NCI-H146 (cell line): Measurements from ENCODE around the gene FCRL6.

Source experiments
- DNase-seq: peaks from one replicate; lab custom pipeline; 2025; lab: John Stamatoyannopoulos, UW

Gene FCRL6, protein sequence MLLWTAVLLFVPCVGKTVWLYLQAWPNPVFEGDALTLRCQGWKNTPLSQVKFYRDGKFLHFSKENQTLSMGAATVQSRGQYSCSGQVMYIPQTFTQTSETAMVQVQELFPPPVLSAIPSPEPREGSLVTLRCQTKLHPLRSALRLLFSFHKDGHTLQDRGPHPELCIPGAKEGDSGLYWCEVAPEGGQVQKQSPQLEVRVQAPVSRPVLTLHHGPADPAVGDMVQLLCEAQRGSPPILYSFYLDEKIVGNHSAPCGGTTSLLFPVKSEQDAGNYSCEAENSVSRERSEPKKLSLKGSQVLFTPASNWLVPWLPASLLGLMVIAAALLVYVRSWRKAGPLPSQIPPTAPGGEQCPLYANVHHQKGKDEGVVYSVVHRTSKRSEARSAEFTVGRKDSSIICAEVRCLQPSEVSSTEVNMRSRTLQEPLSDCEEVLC

DNA sequence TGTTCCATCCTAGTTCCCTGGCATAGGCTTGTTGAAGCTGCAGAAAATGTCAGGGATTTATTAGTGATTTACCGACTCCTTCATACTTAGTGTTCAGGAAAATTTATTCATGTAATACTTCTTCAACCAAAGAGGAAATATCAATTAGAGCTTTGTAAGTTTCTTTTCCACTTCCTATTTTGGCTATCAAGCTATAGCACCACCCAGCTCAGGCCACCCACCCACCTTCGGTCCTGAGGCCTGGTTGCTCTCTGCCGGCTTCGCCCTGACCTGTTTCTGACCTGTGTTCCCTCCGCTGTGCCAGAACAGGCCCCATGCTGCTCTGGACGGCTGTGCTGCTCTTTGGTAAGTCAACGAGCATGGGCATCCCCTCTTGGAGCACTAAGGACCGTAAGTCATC, at the start of gene FCRL6:
FCRL6 (plus strand) TSS at position 250 of the 400 bp plus-strand sequence; CDS start at position 315, 65 bp downstream.
- DNase-seq = no peak

DNA sequence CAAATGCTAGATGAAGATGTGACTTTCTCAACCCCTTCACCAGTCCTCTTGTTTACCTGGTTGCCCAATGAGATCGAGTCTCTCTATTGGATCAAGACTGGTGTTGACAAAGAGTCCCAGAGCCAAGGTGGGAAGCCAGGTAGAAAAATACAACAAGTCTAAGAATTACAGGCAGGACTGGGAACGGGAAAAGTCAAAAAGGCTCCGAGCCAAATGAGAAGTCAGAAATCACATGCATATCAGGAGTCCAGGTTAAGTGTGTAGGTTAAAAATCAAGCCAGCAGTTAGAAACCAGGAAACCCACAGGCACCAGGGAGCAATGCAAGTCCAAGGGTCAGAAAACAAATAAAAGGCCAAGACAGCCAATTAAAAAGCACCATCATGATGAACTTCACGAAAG, 48.8 kb upstream of the FCRL6 start:
- no peak for DNase-seq

DNA sequence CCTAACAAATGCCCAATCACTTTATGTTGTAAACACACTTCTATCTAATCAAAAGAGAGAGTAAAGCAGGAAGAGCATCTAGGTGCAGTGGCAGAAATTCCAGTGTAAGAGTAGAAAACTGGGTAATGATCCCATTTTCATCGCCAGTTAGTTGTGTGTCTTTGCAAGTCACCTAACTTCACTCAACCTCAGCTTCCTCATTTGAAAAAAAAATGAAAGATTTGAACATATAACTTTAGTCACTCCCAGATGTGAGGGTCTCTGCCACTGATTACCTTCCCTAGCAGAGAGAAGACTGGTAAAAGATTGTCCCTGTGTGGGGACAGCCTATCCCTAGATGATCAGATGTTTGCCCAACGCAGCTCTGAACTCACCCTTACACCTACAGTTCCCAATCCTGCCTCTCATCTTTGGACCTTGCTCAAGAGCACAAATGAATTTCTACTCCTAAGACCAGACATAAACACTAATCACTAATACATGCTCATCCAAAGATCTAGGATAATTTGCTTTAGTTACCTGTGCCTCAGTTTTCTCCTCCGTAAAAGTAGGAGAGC, 46.6 kb upstream of the FCRL6 start:
- DNase-seq = no peak

DNA sequence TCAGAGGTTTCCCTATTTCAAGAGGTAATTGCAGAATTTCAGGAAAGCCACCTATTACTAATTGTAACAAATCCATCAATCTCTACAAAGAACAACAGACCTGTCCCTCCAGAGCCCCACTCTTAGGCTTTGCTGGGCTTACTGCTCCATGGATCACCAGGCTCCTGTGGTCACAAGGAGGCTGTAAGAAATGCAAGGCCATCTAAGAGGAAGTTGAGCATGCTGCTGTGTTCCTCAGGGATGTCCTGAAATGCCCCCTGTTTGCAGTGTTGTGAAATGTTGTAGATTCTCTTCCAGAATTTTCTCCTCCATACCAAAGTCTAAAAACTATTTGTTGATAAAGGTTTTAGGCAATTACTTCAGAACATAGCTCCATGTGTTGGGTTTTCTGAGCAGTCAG, 45.8 kb upstream of the FCRL6 start:
- no peak for DNase-seq

DNA sequence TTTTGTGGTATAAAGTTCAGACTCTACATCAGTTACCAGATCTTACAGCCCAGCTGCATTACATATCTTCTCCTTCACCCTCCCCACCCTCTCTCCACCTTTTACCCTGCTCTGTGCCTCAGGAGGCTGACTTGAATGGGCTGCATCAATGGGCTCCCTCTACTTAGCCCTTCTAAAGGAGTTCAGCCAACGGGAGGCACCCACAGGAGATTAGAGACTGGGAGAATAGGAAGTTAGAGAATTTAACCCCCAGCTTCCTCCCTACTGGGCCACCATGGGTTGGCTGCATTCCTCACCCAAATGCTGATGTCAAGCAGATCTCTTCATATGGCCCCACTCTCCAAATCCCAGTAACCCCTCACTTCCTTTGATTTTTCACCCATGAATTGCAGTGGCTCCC, 38.5 kb upstream of the FCRL6 start:
- DNase-seq = no peak

DNA sequence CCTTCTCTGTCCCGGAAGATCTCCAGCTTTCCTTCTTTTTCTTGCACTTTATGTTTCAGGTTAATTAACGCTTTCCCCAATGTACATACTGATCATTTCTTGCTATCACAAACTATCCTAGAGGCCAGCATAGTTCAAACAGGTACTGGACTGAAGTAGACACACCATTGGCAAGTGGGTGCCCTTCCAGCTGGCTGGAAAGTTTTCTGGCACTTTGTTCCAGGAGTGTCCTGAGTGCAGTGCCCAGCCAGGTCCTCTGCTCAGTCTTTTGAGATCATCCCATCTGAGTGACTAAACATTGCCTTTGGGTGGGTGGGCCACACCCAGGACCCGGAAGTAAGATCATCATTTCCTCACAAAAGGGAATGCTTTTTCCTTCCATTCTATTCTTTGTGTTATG, 36.4 kb upstream of the FCRL6 start:
- DNase-seq = no peak

DNA sequence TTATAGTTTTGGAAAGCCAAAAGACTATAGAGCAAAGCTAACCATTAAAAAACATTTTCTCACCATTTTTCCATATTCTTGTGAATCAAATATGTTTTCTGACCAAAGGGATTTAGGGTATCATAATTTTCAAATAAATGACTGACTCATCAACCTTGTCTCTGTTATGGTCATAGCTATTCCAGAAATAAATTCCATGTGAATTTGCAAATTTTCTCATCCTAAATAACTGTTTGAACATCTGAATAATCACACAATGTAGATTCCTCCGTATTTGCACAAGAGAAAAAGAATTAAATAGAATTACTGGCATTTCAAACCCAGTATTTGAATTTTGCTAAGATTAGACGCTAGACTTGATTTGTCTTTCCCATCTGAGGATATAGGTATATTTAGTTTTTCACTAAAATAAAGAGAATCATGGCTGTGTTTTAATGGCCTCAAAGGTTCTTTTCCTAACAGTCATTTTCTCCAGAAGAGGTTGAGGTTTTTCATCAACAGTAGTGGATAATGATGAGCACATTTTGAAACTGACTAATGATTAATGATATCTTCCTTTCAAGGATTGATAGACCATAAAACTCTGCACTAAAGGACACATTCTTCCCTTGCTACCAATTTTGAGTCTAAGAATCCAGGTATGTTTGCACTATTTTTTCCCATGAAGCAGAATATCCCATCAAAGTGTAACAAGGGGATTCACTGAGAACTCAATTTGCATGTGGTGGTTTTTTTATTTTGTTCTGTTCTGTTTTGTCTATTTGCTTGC, 30.8 kb upstream of the FCRL6 start:
- DNase-seq = no peak

DNA sequence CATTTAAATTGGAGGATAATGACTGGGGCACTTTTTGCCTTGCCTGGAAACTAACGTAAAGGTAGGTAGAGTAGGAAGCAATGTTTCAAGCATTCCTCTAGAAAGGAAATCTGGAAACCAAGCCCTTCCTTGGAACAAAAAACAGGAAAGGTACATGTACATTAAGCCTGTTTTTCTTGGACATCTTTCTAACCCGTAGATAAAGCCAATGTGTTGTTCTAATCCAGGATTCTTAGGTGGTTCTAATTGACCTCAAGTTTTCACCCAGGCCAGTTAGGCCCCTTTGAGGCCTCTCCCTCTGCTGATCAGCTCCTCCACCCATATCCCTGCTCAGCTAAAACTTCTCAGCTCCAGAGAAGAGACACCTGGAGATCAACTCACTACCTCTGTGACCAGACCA, 27.7 kb upstream of the FCRL6 start:
- DNase-seq = no peak

DNA sequence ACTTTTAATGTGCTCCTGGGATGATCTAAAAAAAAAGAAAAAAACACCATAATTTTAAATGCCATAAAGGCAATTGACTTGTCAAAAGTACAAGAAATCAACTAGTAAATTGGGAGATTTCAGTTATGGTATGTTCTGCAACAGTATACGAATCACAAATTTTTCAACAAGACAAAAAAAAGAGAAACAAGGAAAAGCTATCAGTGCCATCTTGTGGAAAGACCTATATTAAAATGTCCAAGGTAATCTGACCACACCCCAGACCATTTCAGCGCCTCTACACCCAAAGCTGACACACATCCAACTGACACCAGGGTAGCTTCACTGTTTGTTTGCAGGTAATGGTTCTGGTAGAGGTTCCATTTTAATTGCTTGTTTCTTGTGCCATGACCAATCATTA, 26.4 kb upstream of the FCRL6 start:
- no peak for DNase-seq

DNA sequence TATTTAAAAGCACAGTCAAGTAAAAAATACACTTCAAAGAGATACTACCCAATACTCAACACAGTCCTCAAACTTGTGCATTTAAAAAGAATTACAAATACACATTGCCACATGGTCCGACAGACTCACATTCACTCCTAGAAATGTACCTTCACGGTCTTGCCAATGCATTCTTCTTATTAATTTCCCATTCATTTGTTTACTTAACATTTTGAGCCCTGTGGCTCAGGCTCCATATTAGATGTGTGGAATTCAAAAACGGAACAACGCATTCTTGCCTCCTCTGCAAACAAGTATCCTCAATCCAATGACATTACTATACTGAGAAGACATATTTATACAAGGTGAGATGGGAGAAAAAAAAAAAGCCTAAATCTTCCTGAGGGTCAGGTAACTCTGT, 23.9 kb upstream of the FCRL6 start:
- DNase-seq = no peak

DNA sequence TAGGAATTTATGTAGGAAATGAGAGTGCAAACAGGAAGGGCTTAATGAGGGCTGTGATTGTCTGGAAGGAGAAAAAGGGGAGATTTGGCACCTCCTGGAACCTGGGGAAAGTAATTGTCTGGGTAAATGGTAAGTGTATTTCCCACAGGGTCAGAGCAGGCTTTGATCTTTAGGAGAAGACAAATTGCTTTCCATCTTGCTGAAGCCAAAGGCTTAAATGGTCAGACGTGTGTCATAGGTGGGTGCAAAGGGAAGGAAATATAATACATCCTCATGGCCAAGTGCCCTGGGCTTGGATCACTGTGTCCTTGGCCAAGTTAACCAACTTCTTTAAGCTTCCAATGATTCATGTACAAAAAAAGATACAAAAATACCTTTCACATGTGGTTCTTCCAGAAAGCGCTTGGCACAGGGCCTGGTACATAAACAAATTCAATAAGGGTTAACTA, 22.7 kb upstream of the FCRL6 start:
- DNase-seq = no peak

DNA sequence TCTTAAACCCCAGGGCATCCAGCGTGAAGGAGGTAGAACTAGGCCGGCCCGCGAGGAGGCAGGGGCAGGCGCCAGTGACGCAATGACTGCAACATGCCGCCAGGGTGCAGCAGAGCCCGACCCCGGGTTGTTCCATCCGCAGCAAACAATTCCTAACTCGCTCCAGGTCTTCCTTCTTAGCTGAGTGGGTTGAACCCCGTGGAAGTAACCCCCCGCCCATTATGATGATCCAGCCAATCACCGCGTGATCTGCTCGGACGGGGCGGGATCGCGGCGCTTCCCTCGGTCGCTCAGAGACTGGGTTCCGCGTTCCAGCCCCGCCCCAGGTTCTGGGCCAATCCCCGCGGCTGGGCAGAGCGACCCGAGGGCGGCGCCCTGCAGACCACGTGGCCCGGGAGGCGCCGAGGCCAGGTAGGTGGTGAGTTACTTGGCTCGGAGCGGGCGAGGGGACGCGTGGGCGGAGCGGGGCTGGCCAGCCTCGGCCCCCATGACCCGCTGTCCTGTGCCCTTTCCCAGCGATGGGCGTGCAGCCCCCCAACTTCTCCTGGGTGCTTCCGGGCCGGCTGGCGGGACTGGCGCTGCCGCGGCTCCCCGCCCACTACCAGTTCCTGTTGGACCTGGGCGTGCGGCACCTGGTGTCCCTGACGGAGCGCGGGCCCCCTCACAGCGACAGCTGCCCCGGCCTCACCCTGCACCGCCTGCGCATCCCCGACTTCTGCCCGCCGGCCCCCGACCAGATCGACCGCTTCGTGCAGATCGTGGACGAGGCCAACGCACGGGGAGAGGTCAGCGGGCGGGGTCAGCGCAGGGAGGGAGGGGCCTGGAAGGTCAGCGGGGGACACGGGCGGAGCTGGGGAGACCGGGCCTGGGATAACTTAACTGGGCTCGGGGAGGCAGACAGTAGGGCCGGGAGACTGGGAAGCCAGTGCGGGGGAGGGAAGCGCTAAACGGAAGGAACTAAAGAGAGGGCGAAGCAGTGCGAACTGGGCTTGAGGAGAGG, 21.3 kb upstream of the FCRL6 start, which contains the start of gene DUSP23:
DUSP23 (plus strand) TSS at position 380 of the 1,000 bp plus-strand sequence; CDS start at position 519, 139 bp downstream.
- peak; percentile 93 for DNase-seq

DNA sequence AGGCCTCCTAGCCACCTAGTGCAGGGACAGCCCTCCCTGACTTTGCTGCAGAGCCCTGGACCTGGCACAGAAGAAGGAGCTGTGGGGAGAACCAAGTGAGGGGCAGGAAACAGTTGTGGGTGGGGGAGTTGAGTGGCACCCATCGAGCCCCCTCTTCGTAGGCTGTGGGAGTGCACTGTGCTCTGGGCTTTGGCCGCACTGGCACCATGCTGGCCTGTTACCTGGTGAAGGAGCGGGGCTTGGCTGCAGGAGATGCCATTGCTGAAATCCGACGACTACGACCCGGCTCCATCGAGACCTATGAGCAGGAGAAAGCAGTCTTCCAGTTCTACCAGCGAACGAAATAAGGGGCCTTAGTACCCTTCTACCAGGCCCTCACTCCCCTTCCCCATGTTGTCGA, 20.2 kb upstream of the FCRL6 start:
- DNase-seq = no peak

DNA sequence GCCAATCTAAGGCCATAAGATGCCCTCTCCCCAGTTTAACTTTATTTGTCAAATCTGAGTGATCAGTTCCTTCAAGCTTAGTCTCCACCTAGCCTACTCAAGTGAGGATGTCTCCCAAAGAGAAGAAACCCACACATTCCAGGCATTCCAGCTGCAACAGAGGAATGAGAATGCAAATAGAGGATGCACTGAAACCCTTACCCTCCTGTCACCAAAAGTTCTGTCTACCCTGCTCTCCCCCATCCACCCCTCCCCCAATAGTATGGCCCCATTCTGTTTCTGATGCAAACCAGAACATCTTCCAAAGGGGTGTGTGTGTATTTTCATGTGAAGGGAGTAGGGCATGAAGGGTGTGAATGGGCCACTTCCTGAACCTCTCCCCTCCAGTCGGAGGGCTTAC, 18.4 kb upstream of the FCRL6 start:
- no peak for DNase-seq

DNA sequence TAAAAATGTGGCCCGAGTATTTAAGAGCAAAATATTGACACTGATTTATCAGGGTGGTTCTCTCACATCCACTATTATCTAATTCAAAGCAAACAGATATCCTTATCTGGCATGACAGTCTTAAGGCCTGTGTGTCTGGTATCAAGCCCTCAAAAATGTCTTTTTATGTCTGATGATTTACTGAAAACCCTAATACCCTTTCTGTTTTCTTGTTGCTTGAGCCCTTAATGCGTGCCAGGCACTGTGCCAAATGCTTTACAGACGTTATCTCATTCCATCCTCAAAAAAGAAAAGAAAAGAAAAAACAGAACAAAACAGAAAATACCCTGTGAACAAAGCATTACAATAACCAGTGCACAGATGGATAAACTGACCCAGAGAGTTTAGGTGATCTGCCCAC, 15.7 kb upstream of the FCRL6 start:
- no peak for DNase-seq

DNA sequence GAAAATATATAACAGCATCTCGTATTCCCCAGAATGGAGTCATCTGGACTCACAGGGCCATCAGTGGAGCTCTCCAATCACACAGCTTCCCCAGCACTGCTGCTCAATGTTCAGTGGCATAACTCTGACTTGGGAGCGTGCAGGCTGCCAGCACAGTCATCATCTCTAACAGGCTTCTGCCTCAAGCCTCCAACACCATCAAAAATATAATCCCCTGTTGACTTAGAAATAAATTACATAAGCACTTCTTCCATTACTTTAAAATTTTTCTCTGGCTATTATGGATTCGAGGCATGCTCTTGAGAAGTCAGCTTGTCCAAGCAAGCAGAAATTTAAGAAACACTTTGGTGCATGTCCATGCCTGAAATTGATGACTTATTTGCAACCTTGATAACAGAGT, 15.2 kb upstream of the FCRL6 start:
- no peak for DNase-seq

DNA sequence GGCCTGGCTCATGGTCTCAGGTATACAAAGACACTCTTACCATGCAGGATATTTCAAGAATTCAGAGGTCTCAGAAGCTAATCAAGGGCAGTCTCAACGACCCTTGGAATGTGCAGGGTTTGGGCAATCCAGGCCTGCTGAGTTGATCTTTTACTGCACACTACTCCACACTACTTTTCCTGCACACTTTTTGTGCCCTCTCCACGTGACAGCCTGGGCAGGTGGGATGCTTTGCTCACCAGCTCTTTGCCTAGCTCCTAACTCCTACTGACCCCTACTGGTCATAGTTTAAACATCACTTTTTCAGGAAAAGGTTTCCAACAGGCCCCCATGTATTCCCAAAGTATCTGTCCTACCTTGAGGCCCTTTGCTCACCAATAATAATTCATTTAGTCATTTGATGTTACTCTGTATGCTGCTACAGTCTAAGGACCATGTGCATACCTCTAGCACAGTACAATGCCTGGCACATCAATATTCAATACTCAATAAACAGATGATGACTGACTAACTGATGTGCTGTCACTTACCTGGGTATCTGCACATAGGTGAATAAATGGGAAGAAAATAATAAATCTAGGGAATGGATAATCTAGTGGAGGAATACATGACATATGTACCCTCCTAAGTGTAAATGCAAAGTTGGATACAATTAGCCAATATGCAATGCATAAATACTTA, 11.8 kb upstream of the FCRL6 start:
- DNase-seq = peak; percentile 56

DNA sequence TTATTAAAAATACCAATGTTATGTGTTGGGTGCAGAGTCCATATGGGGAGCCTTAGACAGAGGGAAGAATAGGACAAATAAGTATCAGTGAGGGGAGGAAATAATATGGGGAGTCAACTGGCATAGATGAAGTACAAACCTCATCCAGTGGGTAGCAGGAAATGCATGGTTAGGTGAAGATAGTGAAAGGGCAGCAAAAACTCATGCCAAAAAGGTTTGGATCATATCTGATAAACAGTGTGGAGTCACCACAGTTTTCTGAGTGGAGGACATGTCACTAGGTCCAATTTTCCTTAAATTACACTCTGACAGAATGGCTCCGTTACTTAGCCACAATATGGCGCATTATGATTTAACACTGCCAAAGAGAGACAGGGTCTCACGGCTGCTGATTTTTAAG, 11.1 kb upstream of the FCRL6 start:
- no peak for DNase-seq

DNA sequence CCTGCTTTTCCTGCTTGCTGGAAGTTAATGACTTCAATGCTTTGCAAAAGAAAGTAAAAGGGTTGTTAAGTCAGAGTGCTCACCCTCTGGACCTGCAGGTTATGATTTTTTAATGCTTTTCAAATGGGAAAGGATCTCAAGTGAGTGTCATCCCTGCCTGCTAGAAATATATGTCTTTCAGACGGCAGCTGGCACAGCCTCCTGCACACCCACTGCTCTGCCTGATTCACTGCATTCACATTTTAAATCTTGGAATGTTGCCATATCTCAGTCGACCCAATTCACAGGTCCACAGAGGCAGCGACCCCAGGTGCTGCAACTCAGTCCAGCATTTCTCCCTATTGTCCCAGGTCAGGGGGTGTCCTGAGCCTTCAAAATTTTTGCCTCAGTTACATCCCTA, 10.7 kb upstream of the FCRL6 start:
- DNase-seq = no peak

DNA sequence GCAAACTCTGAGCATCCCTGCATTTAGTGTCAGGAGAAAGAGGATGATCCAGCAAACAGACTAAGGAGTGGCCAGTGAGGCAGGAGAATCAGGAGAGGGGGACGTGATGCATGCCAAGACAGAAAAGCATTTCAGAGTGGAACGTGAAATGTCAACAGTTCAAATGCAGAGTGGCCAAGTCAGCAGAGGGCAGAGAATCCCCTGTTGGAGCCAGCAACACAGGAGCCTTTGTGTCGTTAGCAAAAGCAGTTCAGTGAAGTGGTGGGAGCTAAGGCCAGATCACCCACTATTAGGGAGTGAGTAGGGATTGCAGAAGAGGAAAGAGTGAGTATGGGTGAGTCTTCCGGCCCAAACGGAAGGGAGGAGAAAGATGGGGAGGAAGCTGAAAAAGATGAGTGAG, 6.6 kb upstream of the FCRL6 start:
- DNase-seq = no peak

DNA sequence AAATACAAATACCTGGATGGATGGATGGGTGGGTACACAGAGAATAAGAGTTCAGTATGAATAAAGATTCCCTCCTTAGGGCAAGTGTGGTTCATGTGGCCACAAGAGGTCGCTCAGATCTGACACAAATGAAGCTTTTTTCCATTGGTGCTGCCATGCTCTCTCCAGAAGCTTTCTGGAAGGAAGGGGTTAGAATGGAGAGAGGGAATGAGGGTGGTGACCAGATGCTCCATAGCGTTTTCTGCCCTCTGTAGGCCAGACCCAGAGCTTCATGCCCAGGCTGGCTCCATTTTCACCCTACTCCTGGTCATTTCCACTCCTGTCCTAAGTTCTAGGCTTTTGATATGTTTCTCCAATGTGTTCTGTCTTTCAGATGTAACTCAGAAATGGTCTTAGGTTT, 3.3 kb upstream of the FCRL6 start:
- peak; percentile 82 for DNase-seq
